ENCODE measurements around the gene TST.

The TST gene

GRCh38 chr22:37014415-37014806 lies 4.8 kb downstream of the TST start:
- Histone ChIP-seq H3K4me1 (ENCODE audit: control insufficient read depth, insufficient read depth, low read length) (no peaks in the 10 kb centered on the region), H3K27ac (ENCODE audit: insufficient read depth, low read depth, low read length, poor library complexity, severe bottlenecking) (no peak overlapping the region), H3K36me3 (ENCODE audit: control insufficient read depth, insufficient read depth, low read length) (peaks cover 3% of the 10 kb centered on the region), H3K4me3 (ENCODE audit: insufficient read depth, low read depth, low read length) (no peak overlapping the region), H3K9me3 (ENCODE audit: control insufficient read depth, low read length) (no peaks in the 10 kb centered on the region), H3K27me3 (ENCODE audit: control insufficient read depth, insufficient read depth, low read length, poor library complexity, severe bottlenecking) (no peaks in the 10 kb centered on the region)
- 86 to 89% methylated on average over 4 of the region's 4 CpGs for WGBS, 2 experiments

GRCh38 chr22:37012956-37013355 lies 6.3 kb downstream of the TST start:
- H3K36me3 ChIP-seq (ENCODE audit: control insufficient read depth, insufficient read depth, low read length), result no peaks in the 10 kb centered on the region
- no peak overlapping the region for H3K27ac ChIP-seq (ENCODE audit: insufficient read depth, low read depth, low read length, poor library complexity, severe bottlenecking)
- no peaks in the 10 kb centered on the region for H3K9me3 ChIP-seq (ENCODE audit: control insufficient read depth, low read length)
- H3K27me3 ChIP-seq (ENCODE audit: control insufficient read depth, insufficient read depth, low read length, poor library complexity, severe bottlenecking), result no peaks in the 10 kb centered on the region
- H3K4me1 ChIP-seq (ENCODE audit: control insufficient read depth, insufficient read depth, low read length), result peaks cover 4% of the 10 kb centered on the region
- 77% methylated on average over 10 of the region's 10 CpGs for WGBS, 2 experiments
- no peak overlapping the region for H3K4me3 ChIP-seq (ENCODE audit: insufficient read depth, low read depth, low read length)

GRCh38 chr22:37012262-37012904 lies 6.9 kb downstream of the TST start:
- Histone ChIP-seq H3K36me3 (ENCODE audit: control insufficient read depth, insufficient read depth, low read length) (no peaks in the 10 kb centered on the region), H3K27ac (ENCODE audit: insufficient read depth, low read depth, low read length, poor library complexity, severe bottlenecking) (no peak overlapping the region), H3K4me3 (ENCODE audit: insufficient read depth, low read depth, low read length) (no peak overlapping the region), H3K27me3 (ENCODE audit: control insufficient read depth, insufficient read depth, low read length, poor library complexity, severe bottlenecking) (no peaks in the 10 kb centered on the region), H3K9me3 (ENCODE audit: control insufficient read depth, low read length) (no peaks in the 10 kb centered on the region), H3K4me1 (ENCODE audit: control insufficient read depth, insufficient read depth, low read length) (peaks cover 10% of the 10 kb centered on the region)
- WGBS, 2 experiments, result 94 to 95% methylated on average over 9 of the region's 9 CpGs

DNA sequence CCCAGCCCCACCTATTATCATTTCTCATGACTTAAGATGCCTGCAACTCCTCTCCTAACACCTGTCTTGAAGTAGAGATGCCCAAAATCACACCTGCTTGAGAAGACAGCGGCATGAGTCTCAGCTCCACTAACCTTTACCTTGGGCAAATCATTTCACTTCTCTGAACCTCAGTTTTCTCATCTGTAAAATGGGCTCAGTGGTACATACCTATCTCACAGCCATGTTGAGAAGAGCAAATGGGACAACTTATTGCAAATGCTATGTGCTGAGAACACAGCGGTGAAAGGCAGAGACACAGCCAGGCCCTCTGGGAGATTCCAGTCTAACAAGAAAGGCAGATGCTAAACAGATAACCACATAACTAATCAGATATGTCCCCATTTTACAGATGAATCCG lies 7.8 kb downstream of the TST start:
- peaks cover 11% of the 10 kb centered on the region for H3K4me1 ChIP-seq (ENCODE audit: control insufficient read depth, insufficient read depth, low read length)
- H3K27ac ChIP-seq (ENCODE audit: insufficient read depth, low read depth, low read length, poor library complexity, severe bottlenecking), result no peak overlapping the region
- 92 to 93% methylated on average over 3 of the region's 3 CpGs for whole genome bisulfite sequencing, 2 experiments
- no peaks in the 10 kb centered on the region for H3K36me3 ChIP-seq (ENCODE audit: control insufficient read depth, insufficient read depth, low read length)
- H3K4me3 ChIP-seq (ENCODE audit: insufficient read depth, low read depth, low read length), result no peak overlapping the region
- H3K27me3 ChIP-seq (ENCODE audit: control insufficient read depth, insufficient read depth, low read length, poor library complexity, severe bottlenecking), result no peaks in the 10 kb centered on the region
- H3K9me3 ChIP-seq (ENCODE audit: control insufficient read depth, low read length), result no peaks in the 10 kb centered on the region

DNA sequence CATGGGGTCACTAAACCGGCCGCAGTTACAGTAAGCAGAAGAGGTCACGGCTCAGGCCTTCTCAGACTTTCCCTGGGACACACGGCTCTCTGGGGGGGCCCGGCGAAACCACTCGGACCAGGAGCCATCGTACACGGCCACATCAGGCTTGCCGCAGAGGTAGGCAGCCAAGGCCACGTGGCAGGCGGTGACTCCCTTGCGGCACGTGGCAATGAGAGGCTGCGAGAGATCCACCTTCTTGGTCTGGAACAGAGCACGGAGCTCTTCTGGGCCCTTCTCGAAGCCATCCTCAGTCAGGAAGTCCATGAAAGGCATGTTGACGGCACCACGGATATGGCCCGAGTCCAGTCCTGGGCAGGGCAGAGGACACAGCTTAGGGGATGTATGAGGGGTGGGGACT lies 8.3 kb downstream of the TST start:
- H3K36me3 ChIP-seq (ENCODE audit: control insufficient read depth, insufficient read depth, low read length), result no peaks in the 10 kb centered on the region

DNA sequence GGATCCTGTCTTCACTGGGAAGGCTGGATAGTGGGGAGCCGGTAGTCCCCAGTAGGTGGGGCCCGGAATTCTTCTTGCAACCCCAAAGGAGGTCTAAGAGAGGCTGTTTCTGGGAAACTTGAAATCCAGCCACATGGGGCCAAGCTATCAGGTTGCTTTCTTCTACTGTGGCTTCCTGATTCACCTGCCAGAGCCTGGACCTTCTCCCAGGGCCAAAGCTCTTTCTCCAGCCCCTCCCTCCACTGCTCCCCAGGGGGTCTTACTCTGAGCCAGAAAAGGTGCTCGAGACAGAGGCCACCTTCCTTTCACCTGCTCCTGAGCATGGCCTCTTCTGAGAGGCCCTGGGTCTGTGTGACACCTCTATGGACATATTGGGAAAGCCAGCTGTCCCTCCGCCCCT lies 9.1 kb downstream of the TST start:
- Histone ChIP-seq H3K27ac (ENCODE audit: insufficient read depth, low read depth, low read length, poor library complexity, severe bottlenecking) (no peak overlapping the region), H3K4me3 (ENCODE audit: insufficient read depth, low read depth, low read length) (no peak overlapping the region), H3K4me1 (ENCODE audit: control insufficient read depth, insufficient read depth, low read length) (peaks cover 16% of the 10 kb centered on the region), H3K36me3 (ENCODE audit: control insufficient read depth, insufficient read depth, low read length) (no peaks in the 10 kb centered on the region), H3K9me3 (ENCODE audit: control insufficient read depth, low read length) (no peaks in the 10 kb centered on the region), H3K27me3 (ENCODE audit: control insufficient read depth, insufficient read depth, low read length, poor library complexity, severe bottlenecking) (no peaks in the 10 kb centered on the region)
- 89% methylated on average over 4 of the region's 4 CpGs for WGBS, 2 experiments

More for the DNA sequence above, 8.3 kb downstream of the TST start:
- Histone ChIP-seq H3K4me1 (ENCODE audit: control insufficient read depth, insufficient read depth, low read length) (peaks cover 12% of the 10 kb centered on the region), H3K9me3 (ENCODE audit: control insufficient read depth, low read length) (no peaks in the 10 kb centered on the region), H3K4me3 (ENCODE audit: insufficient read depth, low read depth, low read length) (no peak overlapping the region), H3K27ac (ENCODE audit: insufficient read depth, low read depth, low read length, poor library complexity, severe bottlenecking) (no peak overlapping the region), H3K27me3 (ENCODE audit: control insufficient read depth, insufficient read depth, low read length, poor library complexity, severe bottlenecking) (no peaks in the 10 kb centered on the region)
- WGBS, 2 experiments, result 92 to 93% methylated on average over 20 of the region's 20 CpGs

DNA sequence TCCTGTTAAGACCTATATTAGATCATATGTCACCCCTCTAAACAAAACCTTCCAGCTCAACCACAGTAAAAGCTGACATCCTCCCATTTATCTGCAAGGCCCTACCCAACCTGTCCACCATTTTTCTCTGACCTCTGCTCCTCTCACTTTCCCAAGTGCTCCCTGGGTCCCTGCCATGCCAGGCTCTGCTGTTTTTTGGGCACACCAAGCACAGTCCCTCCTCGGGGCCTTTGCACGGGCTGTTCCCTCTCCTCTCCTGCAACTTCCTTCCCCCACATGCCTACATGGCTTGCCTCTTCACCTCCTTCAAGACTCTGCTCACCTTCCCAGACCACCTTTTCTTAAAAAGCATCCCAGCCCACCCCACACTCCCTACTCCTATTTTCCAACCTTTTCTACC lies 9.8 kb downstream of the TST start:
- WGBS, 2 experiments, result 87 to 90% methylated on average over 2 of the region's 2 CpGs
- no peak overlapping the region for H3K4me3 ChIP-seq (ENCODE audit: insufficient read depth, low read depth, low read length)
- no peaks in the 10 kb centered on the region for H3K9me3 ChIP-seq (ENCODE audit: control insufficient read depth, low read length)
- H3K27ac ChIP-seq (ENCODE audit: insufficient read depth, low read depth, low read length, poor library complexity, severe bottlenecking), result no peak overlapping the region
- H3K4me1 ChIP-seq (ENCODE audit: control insufficient read depth, insufficient read depth, low read length), result peaks cover 16% of the 10 kb centered on the region
- no peaks in the 10 kb centered on the region for H3K36me3 ChIP-seq (ENCODE audit: control insufficient read depth, insufficient read depth, low read length)
- H3K27me3 ChIP-seq (ENCODE audit: control insufficient read depth, insufficient read depth, low read length, poor library complexity, severe bottlenecking), result no peaks in the 10 kb centered on the region

DNA sequence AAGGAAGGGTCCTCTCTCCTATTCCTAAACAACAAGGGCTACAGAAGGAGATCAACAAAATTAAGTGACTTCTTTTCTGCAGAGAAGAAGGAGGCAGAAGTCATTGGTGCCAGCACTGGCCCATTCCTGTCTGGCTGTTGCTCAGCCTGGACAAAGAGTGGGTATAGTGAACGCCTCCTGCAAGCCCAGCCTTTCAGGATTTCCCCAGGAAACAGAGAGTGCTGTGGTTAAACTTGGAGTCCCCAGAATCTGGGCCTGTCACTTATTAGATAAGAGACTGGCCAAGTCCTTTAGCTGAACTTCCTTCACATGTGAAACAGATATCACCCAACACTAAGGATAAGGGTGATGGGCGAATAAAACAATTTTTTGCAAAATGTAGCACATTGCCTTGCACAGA lies 10.9 kb downstream of the TST start:
- peaks cover 16% of the 10 kb centered on the region for H3K4me1 ChIP-seq (ENCODE audit: control insufficient read depth, insufficient read depth, low read length)
- no peaks in the 10 kb centered on the region for H3K36me3 ChIP-seq (ENCODE audit: control insufficient read depth, insufficient read depth, low read length)
- H3K27ac ChIP-seq (ENCODE audit: insufficient read depth, low read depth, low read length, poor library complexity, severe bottlenecking), result no peak overlapping the region
- no peaks in the 10 kb centered on the region for H3K27me3 ChIP-seq (ENCODE audit: control insufficient read depth, insufficient read depth, low read length, poor library complexity, severe bottlenecking)
- no peak overlapping the region for H3K4me3 ChIP-seq (ENCODE audit: insufficient read depth, low read depth, low read length)
- H3K9me3 ChIP-seq (ENCODE audit: control insufficient read depth, low read length), result no peaks in the 10 kb centered on the region
- WGBS, 2 experiments, result 89 to 91% methylated on average over 2 of the region's 2 CpGs

- H3K9me3 ChIP-seq (ENCODE audit: control insufficient read depth, low read length), result no peaks in the 10 kb centered on the region
- no peak overlapping the region for H3K4me3 ChIP-seq (ENCODE audit: insufficient read depth, low read depth, low read length)
- WGBS, 2 experiments, result 42 to 52% methylated on average over 2 of the region's 2 CpGs
Measured at GRCh38 chr22:37007651-37008050, 11.6 kb downstream of the TST start.

GRCh38 chr22:37002633-37003032 lies 16.6 kb downstream of the TST start:
- Histone ChIP-seq H3K4me1 (ENCODE audit: control insufficient read depth, insufficient read depth, low read length) (peaks cover 12% of the 10 kb centered on the region), H3K9me3 (ENCODE audit: control insufficient read depth, low read length) (no peaks in the 10 kb centered on the region), H3K27ac (ENCODE audit: insufficient read depth, low read depth, low read length, poor library complexity, severe bottlenecking) (no peak overlapping the region), H3K27me3 (ENCODE audit: control insufficient read depth, insufficient read depth, low read length, poor library complexity, severe bottlenecking) (no peaks in the 10 kb centered on the region), H3K4me3 (ENCODE audit: insufficient read depth, low read depth, low read length) (no peak overlapping the region), H3K36me3 (ENCODE audit: control insufficient read depth, insufficient read depth, low read length) (no peaks in the 10 kb centered on the region)
- 76 to 83% methylated on average over 7 of the region's 7 CpGs for WGBS, 2 experiments

More at GRCh38 chr22:37007651-37008050, 11.6 kb downstream of the TST start:
- H3K27ac ChIP-seq (ENCODE audit: insufficient read depth, low read depth, low read length, poor library complexity, severe bottlenecking), result no peak overlapping the region
- no peaks in the 10 kb centered on the region for H3K27me3 ChIP-seq (ENCODE audit: control insufficient read depth, insufficient read depth, low read length, poor library complexity, severe bottlenecking)
- no peaks in the 10 kb centered on the region for H3K36me3 ChIP-seq (ENCODE audit: control insufficient read depth, insufficient read depth, low read length)
- peaks cover 17% of the 10 kb centered on the region for H3K4me1 ChIP-seq (ENCODE audit: control insufficient read depth, insufficient read depth, low read length)

GRCh38 chr22:37001826-37002225 lies 17.4 kb downstream of the TST start:
- Histone ChIP-seq H3K27me3 (ENCODE audit: control insufficient read depth, insufficient read depth, low read length, poor library complexity, severe bottlenecking) (no peaks in the 10 kb centered on the region), H3K9me3 (ENCODE audit: control insufficient read depth, low read length) (no peaks in the 10 kb centered on the region), H3K4me1 (ENCODE audit: control insufficient read depth, insufficient read depth, low read length) (peaks cover 8% of the 10 kb centered on the region), H3K27ac (ENCODE audit: insufficient read depth, low read depth, low read length, poor library complexity, severe bottlenecking) (no peak overlapping the region), H3K36me3 (ENCODE audit: control insufficient read depth, insufficient read depth, low read length) (no peaks in the 10 kb centered on the region), H3K4me3 (ENCODE audit: insufficient read depth, low read depth, low read length) (no peak overlapping the region)
- WGBS, 2 experiments, result 89 to 90% methylated on average over 12 of the region's 12 CpGs
